Measurements from ENCODE around the gene TMEM167B.

DNA sequence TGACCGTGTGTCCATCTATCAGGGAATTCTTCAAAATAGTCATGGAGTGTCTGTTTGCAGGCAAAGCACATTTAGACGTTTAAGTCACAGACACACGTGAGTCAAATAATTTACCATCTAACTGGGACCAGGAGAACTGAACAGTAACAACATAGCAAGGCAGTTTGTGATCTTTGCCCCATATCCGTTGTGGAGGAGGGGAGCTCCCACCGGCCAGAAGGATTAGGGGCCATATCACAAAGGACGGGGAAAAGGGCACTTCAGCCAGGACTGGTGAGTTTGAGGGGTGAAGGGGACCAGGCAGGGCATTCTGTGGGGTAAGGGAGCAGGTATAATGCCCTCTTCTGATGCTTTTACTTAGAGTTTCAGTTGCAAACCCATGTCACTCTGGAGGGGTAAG is 46.2 kb downstream of the TMEM167B start:
- no peak for TF ChIP-seq POLR2AphosphoS5 (IDR thresholded peaks at IDR 0.05)
- TF ChIP-seq, protein P1, sequence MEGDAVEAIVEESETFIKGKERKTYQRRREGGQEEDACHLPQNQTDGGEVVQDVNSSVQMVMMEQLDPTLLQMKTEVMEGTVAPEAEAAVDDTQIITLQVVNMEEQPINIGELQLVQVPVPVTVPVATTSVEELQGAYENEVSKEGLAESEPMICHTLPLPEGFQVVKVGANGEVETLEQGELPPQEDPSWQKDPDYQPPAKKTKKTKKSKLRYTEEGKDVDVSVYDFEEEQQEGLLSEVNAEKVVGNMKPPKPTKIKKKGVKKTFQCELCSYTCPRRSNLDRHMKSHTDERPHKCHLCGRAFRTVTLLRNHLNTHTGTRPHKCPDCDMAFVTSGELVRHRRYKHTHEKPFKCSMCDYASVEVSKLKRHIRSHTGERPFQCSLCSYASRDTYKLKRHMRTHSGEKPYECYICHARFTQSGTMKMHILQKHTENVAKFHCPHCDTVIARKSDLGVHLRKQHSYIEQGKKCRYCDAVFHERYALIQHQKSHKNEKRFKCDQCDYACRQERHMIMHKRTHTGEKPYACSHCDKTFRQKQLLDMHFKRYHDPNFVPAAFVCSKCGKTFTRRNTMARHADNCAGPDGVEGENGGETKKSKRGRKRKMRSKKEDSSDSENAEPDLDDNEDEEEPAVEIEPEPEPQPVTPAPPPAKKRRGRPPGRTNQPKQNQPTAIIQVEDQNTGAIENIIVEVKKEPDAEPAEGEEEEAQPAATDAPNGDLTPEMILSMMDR (IDR thresholded peaks at IDR 0.05) = no peak
